ENCODE measurements around the gene NT5E. TPM values are rescaled to one million over a fixed set of nuclear protein-coding genes. Genes with fewer than 3 reads are reported as not detected.

NT5E gene
- total RNA-seq, 1 experiment from 2014 or later = 0.52 TPM

DNA sequence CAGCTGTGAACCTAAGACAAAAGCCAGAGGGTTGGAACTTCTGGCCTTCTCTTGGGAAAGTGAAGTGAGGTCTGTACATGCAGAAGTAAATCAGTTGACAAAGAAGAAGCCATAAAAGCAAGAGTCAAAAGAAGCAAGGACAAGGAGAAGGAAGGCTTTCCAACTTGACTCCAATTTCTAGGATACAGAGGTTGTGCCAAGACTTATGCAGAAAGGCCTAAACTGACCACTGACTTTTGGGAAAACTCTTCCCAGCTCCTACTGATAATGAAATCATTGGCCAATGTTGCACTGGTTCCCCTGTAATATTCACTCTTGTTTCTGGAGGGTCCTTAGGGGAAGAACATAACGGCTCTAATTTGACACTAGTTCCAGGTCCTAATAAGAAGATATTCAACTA, 29.3 kb upstream of the NT5E start:
- no peak overlapping the region for H3K4me3 Mint-ChIP-seq
- no peak overlapping the region for H2BK5ac ChIP-seq (ENCODE audit: insufficient read length, low read length)
- no peak overlapping the region for H2AK5ac ChIP-seq (ENCODE audit: insufficient read length, low read length)
- H3K23me2 ChIP-seq (ENCODE audit: insufficient read length, low read depth, low read length, poor library complexity, severe bottlenecking) = no peaks in the 10 kb centered on the region
- H3K9me3 Mint-ChIP-seq = peaks cover 3 to 4% of the 10 kb centered on the region in 2 experiments; a peak in 1 of 5 replicates
- H3K27ac Mint-ChIP-seq = no peak overlapping the region
- no peaks in the 10 kb centered on the region for H4K20me1 ChIP-seq (ENCODE audit: control insufficient read depth, insufficient read depth, insufficient read length)
- H3K14ac ChIP-seq (ENCODE audit: insufficient read depth, low read length) = no peak overlapping the region
- no peak overlapping the region for H4K5ac ChIP-seq (ENCODE audit: insufficient read length, low read depth, low read length)
- H4K91ac ChIP-seq (ENCODE audit: insufficient read length, low read depth, low read length) = no peak overlapping the region
- no peaks in the 10 kb centered on the region; the same call in 1 of the 2 replicates for H3K27me3 ChIP-seq (ENCODE audit: insufficient read depth, low read length)
- H3K56ac ChIP-seq (ENCODE audit: insufficient read length, low read depth, low read length) = no peak overlapping the region
- no peak overlapping the region for H2BK120ac ChIP-seq (ENCODE audit: low read depth, low read length, poor library complexity, severe bottlenecking)
- no peak overlapping the region for H3K4me2 ChIP-seq (ENCODE audit: insufficient read depth, insufficient read length, low read length)
- H3K4me1 ChIP-seq (ENCODE audit: insufficient read depth, low read length) = no peaks in the 10 kb centered on the region
- no CpG with 5 or more reads among the region's 1 CpG for WGBS (ENCODE audit: extremely low coverage, insufficient read length, low lambda C conversion rate)
- no peak overlapping the region for H3T11ph ChIP-seq (ENCODE audit: low read length)
- no peak overlapping the region for H3K18ac ChIP-seq (ENCODE audit: insufficient read length, low read depth, low read length)
- H2BK12ac ChIP-seq (ENCODE audit: insufficient read length, low read depth, low read length) = no peak overlapping the region
- no peaks in the 10 kb centered on the region for H3K9me3 ChIP-seq (ENCODE audit: control insufficient read depth, low read depth, low read length)
- TF ChIP-seq, protein P1, sequence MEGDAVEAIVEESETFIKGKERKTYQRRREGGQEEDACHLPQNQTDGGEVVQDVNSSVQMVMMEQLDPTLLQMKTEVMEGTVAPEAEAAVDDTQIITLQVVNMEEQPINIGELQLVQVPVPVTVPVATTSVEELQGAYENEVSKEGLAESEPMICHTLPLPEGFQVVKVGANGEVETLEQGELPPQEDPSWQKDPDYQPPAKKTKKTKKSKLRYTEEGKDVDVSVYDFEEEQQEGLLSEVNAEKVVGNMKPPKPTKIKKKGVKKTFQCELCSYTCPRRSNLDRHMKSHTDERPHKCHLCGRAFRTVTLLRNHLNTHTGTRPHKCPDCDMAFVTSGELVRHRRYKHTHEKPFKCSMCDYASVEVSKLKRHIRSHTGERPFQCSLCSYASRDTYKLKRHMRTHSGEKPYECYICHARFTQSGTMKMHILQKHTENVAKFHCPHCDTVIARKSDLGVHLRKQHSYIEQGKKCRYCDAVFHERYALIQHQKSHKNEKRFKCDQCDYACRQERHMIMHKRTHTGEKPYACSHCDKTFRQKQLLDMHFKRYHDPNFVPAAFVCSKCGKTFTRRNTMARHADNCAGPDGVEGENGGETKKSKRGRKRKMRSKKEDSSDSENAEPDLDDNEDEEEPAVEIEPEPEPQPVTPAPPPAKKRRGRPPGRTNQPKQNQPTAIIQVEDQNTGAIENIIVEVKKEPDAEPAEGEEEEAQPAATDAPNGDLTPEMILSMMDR (conservative IDR thresholded peaks at IDR 0.05) = no peak
- H2BK20ac ChIP-seq (ENCODE audit: low read depth, low read length, poor library complexity, severe bottlenecking) = no peak overlapping the region
- DNase-seq = no peak
- H4K8ac ChIP-seq (replicated peaks; ENCODE audit: insufficient read length, low read depth, low read length) = no peak overlapping the region
- no peak overlapping the region for H2AFZ ChIP-seq (ENCODE audit: low read length)
- no peaks in the 10 kb centered on the region for H3K79me1 ChIP-seq (ENCODE audit: insufficient read depth, low read depth, low read length, poor library complexity, severe bottlenecking)
- H3K79me2 ChIP-seq (ENCODE audit: insufficient read depth, low read length) = no peaks in the 10 kb centered on the region
- H2BK15ac ChIP-seq (ENCODE audit: low read depth, low read length) = no peak overlapping the region
- H3K23ac ChIP-seq (ENCODE audit: insufficient read length, low read depth, low read length) = no peak overlapping the region
- H3K27me3 Mint-ChIP-seq (ENCODE audit: low read depth) = no peaks in the 10 kb centered on the region
- H3K36me3 Mint-ChIP-seq (ENCODE audit: insufficient read depth in 1 of 3, low read depth in 3 of 3) = no peaks in the 10 kb centered on the region
- H3K4ac ChIP-seq (ENCODE audit: low read depth, low read length) = no peak overlapping the region
- no peak overlapping the region for H3K9ac ChIP-seq (ENCODE audit: extremely low read depth, insufficient read length, low read length)
- H3K4me1 Mint-ChIP-seq = no peaks in the 10 kb centered on the region; a peak in 1 of 4 replicates
- no peak overlapping the region for H3K27ac ChIP-seq (ENCODE audit: insufficient read length, low read depth, low read length)
